ENCODE measurements around the gene APOBEC3B.
"Not testable (repeated sequence)": the region's sequence is repeated elsewhere in the genome, so short reads cannot be mapped to it uniquely, and the experiment has no call there.

APOBEC3B gene

DNA sequence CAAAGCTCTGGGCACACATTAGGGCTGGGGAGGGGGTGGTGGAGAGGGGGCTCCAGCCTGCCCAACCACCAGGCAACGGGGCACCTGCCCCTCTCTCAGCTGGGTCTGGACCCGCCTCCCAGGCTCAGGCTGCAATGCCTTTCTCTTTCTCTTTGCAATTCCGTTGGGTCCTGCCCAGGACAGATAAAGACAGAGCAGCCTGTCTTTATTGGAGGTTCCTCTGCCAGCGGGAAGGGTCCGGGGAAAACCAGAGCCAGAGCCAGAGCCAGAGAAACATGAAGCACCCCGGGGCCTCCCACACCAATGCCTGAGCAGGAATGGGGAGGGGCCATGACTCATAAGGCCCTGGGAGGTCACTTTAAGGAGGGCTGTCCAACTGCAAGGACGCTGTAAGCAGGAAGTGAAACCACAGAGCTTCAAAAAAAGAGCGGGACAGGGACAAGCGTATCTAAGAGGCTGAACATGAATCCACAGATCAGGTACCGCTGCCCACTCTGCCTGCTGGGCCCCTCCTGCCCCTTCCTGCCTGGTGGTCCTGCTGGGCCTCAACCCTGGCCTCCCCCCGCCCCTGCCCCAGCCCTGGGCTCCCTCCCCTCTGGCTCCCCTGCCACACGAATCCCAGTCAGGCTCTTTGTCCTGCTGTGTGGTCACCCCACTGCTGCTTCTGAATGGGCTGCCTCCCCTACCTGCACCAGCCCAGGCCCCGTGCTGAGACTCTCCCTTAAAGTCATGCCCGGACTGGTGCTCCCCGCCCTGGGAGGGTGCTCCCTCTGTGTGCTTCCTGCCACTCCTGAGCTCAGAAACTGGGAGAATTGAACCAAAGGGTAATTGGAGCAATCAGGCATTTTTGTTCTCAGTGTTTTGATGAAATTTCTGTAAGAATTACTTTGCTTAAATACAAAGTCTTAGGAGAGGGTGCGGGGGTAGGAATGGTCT, at the start of gene APOBEC3B:
Gene APOBEC3B (plus strand): TSS at position 356 of the 936 bp plus-strand sequence. CDS start 107 bp downstream, at position 463.
- DNase-seq: peak; percentile 50 to 69

DNA sequence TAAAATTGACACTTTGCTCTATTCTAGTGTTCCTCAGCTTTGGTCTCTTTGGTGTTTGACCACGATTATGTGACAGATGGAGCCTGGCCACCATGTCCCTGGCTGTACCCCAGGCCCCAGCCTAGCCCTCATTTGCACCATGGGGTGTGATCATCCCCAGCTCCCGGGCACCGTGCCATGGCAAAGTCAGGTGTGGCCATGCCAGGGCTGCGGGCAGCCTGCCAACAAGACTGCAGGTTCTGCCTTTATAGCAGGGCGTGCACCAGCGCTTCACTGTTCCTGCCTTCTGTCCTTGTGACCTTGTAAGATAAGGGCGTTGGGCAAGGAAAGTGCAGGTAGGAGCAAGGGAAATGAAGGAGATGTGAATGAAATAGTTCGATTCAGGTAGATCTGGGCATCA, 47.1 kb upstream of the APOBEC3B start:
- DNase-seq: no peak

DNA sequence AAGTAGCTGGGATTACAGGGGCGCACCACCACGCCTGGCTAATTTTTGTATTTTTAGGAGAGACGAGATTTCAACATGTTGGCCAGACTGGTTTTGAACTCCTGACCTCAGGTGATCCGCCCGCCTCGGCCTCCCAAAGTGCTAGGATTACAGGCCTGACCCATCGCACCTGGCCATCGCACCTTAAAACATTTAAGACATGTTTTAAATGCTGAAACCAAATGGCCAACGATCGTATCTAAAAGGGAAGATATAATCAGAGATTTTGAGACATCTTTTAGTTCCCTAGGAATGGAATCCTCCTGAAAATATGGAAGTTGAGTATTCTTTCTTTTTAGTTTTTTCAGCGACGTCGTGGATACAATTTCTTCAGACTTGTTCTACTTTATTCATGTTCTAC, 46.5 kb upstream of the APOBEC3B start:
- no peak for DNase-seq

DNA sequence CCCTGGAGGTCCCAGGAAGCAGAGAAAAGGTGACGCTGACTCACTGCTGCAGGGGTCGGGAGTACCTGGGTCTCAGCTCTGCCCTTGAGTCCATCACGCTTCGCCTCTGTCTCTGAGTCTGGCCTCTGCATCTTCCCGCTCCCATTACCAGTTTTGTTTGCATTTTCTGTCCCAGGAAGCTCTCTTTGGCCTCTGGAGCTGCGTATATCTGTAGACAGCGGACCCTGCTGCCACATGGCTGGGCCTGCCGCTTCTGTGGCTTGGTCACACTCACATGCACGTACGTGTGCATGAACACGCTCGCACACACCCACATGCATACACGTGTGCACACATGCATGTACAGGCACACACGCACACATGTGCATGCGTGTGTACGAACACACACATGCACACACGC, 45.6 kb upstream of the APOBEC3B start:
- no peak for DNase-seq

DNA sequence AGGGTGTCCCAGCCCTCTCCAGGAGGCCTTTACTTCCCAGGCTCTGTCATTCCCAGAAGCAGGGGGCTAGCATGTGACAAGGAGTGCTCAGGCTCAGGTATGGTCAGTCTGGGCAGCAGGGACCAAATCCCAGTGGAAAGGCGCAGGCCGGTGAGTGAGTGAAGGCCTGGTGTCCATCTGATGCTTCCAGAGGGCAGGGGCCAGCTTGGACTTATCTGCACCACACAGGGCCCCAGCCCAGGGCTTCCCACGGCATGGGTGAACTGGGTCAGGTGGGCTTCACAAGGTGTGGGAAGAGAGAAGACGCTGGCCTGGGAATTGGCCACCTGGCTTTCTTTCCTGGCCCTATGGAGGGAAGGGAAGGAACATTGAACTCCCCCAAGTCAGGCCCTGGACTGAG, 45.1 kb upstream of the APOBEC3B start:
- DNase-seq: no peak

DNA sequence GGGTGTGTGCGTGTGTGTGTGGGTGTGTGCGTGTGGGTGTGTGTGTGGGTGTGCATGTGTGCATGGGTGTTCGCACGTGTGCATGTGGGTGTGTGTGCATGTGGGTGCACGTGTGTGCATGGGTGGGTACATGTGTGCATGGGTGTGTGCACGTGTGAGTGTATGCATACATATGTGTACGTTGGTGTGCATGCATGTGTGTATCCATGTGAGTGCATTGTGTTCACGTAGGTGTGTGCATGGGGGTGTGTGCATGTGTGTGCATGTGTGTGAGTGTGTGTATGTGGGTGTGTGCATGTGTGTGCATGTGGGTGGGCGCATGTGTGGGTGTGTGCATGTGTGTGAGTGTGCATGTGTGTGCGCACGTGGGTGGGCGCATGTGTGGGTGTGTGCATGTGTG, 44.6 kb upstream of the APOBEC3B start:
- no peak for DNase-seq

DNA sequence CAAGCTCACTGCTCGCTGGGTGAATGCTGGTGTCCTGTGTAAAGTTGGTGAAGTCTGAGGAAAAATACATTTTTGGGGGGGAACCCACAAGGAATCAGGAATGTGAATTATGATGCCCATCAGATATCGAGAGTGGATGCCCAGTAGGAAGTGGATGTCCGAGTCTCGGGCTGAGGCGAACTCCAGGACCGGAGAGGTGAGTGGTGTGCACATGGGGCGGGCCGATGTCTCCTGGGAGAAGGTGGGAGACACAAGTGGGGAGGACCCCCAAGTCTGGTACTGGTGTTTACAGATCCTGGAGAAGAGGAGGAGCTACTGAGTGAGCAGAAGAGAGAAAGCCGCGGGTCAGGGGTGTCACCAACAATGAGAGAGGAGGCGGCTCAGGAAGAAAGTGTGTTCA, 43.9 kb upstream of the APOBEC3B start:
- DNase-seq: no peak

DNA sequence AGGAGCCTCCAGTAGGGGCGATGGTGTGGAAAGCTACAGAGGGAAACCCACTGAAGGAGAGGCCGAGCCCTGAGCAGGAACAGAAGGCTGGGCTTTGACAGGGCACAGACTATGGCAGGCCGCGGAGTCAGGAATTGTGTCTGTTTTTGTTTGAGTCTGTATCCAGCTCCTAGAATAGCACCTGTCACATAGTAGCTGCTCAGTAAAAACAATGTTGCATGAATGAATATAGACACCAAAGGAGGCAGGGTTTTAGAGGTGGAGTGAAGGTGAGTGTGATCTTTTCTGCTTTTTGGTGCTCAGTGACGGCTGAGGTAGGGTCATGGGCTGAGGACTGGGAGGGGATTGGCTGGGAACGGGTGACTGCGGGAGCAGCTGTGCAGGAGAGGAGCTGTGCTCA, 43.2 kb upstream of the APOBEC3B start:
- DNase-seq: no peak

DNA sequence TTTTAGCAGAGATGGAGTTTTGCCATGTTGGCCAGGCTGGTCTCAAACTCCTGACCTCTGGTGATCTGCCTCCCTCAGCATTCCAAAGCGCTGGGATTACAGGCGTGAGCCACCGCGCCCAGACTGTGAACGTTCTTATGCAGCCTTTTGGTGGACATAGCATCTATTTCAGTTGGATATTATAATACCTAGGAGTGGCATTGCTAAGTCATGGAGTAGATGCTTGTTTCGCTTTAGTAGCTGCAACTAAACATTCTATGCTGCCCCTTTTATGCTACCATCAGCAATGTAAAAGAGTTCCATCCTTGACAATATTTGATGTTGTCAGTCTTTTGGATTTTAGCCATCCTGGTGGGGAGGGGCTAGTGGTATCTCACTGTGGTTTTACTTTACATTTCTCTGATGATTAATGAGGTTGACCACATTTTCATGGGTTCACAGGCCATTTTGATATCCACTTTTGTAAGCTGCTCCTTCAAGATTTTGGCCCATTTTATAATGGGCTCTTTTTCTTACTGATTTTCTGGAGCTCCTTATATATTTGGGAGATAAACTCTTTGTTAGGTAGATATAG, 41.2 kb upstream of the APOBEC3B start:
- DNase-seq: peak in 1 of 2 experiments; percentile 36

DNA sequence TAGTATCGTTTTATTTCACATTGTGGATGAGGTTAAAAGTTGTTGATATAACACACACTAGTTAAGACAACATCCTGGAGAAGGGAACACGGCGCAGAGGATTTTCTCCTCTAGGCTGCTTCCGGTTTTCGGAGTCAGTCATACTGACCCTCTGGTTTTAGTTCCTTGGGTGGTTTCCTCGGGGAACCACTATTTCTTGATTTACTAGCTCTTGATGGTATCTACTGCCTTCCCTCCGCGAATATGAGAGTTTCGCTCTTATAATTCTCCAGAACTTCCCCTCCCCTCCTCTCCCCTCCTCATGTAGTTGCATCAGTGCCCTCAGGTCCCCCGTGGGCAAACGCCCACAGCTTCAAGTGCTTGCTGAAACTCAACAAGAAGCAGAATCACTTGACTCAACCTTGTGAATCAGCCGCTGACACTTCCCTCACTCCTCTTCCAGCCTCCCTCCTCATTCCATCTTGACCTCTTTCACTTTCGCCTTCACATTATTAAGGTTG, 40.6 kb upstream of the APOBEC3B start:
- peak; percentile 71 to 82 for DNase-seq

DNA sequence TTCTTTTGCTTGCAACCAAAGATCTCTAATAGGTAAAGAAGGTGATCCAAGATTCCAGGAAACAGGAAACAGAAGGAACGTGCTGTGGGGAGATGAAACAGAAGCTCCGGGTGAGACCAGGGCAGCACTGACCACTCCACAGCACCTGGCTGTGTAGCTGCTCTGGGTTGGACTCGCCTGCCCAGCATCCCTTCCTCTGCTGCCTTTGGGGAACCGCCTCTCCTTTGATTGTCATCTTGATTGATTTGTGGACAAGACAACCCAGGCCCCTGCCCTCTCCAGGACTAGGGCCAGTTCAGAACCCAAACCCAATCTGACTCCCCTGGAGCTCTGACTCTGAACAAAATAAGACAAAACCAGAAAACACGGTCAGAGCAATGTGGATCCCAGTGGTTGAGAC, 39.4 kb upstream of the APOBEC3B start:
- no peak for DNase-seq

DNA sequence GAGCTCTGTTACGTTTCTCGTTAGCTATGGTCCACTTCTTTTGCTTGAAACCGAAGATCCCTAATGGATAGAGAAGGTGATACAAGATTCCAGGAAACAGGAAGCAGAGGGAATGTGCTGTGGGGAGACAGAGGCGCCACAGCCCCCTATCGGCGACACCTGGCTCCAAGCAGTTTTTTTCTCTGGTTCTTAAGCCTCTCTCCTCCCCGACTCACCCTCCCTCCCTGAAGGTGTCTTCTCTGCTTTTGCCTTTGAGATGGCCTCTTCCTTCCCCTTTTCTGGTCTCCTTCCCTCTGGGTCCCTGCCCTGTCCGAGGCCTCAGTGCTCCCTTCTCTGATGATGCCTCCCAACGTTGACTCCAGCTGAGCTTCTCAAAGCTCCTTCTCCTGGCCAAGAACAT, 38.9 kb upstream of the APOBEC3B start:
- no peak for DNase-seq

DNA sequence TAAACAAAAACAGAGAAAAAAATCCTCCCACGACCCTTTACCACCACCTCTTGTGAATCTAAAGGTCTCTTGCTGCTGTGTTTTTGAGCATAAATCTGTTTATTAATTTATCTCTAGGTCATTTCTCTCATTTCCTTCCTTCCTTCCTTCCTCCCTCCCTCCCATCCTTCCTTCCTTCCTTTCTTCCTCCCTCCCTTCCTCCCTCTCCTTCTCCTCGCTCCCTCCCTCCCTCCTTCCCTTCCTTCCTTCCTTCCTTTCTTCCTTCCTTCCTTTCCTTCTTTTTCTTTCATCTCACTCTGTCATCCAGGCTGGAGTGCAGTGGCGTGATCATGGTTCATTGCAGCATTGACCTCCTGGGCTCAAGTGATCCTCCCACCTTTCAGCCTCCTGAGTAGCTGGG, 38.3 kb upstream of the APOBEC3B start:
- DNase-seq: no peak

DNA sequence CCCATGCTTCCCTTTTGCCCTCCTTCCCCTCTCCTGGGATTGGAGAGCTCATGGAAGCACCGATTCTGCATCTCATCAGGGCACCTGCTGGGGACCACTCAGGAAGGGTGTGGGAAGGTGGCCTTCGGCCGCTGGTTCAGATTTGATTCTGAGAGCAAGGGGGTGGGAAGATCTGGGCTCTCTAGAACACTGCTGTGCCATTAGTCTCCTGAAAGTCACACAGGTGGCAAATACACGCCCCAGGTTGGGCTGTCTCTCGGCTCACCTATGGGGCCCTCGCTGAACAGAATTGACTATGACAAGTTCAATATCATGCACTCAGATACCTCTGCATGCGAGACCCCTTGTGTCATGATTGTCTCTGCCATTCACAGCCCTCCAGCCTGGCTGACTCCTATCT, 37.5 kb upstream of the APOBEC3B start:
- no peak for DNase-seq

DNA sequence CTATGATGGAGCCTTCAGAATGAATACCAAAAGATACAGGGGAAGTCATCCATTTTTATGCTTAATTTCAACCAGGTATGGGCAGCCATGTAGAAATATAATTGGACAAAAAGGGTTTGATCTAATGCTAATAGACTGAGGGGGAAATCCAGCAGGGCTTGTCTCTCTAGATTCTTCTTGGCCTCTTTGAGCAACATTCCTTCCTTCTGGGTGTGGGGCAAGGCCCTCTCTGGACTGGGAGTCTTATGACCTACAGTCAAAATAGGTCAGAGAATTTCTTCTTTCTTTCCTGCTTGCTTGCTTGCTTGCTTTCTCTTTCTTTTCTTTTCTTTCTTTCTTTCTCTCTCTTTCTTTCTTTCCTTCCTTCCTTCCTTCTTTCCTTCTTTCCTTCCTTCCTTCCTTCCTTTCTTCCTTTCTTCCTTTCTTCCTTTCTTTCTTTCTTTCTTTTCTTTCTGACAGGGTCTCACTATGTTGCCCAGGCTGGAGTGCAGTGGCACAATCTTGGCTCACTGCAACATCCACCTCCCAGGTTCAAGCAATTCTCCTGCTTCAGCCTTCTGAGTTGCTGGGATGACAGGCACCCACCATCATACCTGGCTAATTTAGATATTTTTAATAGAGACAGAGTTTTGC, 36.3 kb upstream of the APOBEC3B start:
- DNase-seq: not testable (repeated sequence)

DNA sequence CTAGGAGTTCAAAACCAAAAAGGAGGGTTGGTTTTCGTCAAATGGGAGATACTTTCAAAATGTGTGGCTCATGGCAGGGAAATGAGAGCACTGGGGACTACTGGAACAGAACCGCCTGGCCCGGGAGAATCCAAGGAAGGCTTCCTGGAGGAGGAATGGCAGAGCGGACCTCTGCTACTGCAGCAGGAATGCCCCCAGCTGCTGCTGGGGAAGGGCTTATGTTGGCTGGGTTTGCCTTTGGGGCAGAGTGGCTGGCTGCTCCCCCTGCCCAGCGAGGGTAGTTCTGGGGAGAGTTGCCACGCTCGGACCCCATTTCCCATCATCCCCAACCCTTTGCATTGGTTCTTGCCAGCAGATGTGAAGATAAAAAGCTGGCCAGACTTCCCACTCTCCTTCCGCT, 35.4 kb upstream of the APOBEC3B start:
- no peak for DNase-seq

DNA sequence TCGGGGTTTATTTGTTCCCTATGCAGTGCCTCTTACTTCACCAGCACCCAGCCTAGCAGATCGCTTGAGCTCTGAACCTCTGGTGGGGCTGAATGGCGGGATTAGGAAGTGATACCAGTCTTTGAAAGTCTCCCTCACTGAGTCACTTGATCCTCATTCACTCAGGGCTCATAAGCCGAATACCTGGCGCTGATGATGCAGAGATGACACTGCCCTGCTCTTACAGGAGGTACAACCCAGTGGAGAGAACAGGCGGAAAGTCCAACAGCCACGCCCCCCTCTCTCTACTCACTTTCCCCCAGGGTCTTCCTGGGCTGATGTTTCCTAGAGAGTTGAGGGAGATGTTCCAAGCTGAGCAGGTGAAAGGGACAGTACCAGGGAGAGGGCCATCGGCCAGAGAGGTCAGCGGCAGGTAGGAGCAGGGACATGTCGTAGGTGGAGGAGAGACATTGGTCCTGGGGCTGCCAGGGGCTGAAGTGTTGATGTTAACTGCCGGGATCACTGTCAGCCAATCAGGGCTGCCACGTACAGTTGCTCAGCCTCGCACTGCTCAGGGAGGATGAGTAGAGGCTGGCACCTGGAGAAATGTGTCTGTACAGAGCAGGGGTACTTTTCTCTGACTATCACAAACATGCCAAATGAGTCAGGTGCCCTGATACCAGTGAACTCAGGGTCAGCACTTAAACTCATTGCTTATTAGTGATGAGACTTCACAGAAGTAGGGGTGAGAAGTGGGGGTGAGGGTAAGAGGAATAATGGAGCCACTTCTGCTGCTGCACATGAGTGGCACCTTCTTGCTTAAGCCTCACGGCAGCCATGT, 34.6 kb upstream of the APOBEC3B start:
- DNase-seq: peak; percentile 29 to 51

DNA sequence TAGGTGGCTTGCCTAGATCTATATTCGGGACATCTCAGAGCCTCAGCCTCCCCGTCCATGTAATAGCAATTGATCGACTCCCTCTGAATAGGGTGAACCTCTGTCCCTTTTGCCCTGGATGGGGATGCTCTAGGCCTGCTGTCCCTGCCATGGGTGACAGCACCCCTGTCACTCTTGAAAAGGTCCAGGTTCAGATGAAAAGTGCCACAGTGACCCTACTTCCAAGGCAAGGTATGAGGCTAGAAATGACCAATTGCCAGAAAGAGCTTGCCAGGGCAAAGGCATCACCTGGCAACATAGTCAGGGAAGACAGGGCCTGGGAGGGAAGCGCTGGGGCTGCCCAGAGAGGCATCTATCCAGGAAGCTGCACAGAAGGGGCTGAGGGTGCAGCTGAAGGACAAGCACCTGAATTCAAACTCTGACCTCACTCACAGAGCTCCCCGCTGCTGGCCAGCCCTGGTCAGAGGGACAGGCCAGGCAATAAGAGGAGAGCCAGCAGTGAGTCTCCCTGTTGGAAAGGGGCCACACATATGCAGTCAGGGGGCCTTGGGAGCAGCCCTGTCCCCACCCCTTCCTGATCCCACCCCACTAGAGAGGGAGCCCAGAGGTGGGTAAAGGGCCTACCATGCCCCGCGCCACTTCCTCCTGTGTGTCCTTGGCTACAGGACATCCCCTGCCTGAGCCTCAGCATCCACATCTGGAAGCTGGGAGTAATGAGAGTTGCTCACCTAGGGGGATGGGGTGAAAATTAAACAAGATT, 33.8 kb upstream of the APOBEC3B start:
- DNase-seq: no peak

DNA sequence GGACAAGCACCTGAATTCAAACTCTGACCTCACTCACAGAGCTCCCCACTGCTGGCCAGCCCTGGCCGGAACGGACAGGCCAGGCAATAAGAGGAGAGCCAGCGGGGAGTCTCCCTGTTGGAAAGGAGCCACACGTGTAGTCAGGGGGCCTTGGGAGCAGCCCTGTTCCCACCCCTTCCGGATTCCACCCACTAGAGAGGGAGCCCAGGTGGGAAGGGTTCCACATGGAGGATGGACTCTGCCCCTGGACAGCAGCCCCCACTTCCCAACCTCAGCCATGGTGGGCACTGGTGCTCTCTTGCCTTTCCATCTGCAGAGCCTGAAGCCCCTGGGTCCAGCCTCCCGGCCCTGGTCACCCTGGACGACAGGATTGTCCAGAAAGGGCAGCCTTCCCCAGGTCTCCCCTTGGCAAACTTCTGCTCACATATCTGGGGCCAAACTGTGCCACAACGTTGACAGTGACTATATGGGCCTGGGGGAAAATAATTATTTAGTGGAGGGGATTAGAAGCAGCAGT, 32.2 kb upstream of the APOBEC3B start:
- no peak for DNase-seq

DNA sequence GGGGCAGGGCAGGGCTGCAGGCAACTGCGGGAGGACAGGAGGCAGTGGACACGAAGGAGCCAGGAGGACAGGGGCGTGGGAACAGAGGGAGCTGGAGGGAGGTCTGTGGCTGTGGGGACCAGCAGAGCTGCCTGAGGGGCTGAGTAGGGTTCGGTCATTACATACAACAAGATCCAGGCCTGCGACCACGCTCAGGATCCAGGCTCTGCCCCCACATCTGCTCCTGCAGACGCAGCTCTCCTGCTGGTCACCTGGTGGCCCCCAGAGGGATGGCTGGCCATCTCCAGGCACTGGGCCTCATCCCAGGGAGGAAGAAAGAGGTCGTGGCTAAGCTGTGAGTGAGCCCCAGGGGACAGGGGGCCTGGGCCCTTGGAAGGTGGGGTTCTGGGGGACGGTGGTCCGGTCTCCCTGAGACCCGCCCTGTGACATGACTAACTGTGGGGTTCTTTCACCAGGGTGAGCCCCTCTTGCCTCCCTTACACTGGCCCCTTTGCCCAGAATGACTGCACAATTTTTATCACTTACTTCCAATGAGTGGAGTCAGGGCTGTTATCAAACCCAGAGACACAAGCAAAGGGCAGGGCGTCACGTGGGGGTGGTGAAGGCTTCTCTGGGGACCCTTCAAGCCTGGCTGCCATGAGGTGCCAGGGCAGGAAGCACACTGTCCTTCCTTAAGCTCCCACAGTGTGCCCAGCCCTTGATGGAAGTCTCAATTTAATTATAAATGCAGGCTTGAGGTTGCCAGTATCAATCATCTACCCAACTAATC, 31.4 kb upstream of the APOBEC3B start:
- DNase-seq: no peak

DNA sequence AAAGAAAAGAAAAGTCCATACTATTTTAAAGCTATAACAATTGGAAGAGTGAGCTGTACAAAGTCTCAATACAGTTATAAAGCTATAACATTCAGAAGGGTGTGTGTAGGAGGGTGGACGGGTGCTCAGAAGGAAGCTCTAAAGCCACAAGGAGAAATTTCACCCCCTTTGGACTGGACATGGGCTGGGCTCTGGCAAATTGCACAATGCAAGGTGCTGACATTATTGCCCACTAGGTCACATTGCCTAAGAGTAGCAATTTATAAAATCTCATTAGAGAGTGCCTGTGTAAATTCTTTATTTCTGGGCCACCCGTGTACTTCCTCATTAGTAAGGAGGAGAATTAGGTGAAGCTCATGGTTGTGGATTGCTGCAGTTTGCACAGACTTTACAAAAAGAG, 30.4 kb upstream of the APOBEC3B start:
- no peak for DNase-seq

All from activated CD4-positive, alpha-beta T cell treated with anti-CD3 and anti-CD28 coated beads, Interleukin-2, amount 50 U/mL, for 48 hours (primary cell).